ENCODE measurements around the gene PIK3R6.
"Not testable (repeated sequence)": the region's sequence is repeated elsewhere in the genome, so short reads cannot be mapped to it uniquely, and the experiment has no call there.

The PIK3R6 gene

DNA sequence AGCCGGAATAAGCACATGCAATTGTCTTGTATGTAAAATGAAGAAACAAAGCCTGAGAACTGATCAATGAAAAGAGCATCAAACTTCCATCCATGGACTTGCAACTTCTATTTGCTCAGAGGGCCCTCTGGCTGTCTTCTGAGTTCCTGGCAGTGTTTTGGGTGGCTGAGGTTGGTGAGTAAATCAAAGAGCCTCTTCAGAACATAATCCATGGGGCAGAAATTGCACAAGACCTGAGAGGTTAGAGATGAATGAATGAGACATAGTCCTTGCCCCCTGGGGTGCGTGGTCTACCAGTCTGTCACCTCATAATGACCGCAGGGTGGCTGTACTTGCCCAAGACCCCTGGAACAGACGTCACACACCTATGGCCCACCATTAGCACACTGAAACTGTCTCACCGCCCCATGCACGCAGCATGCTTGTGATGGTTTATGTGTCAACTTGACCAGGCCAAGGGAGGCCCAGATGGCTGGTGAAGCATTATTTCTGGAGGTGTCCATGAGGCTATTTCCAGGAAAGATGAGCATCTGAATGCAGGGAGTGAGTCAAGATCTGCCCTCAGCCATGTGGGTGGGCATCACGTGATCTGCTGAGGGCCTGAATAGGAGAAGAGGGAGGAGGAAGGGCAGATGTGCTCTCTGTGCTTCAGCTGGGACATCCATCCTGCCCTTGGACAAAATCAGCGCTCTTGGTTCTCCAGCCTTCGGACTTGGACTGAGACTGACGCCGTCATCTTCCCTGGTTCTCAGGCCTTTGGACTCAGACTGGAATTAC lies 8.3 kb downstream of the PIK3R6 start:
- H4K8ac ChIP-seq (ENCODE audit: low read depth, low read length) = no peak overlapping the region
- no peak overlapping the region for H2BK120ac ChIP-seq (ENCODE audit: low read depth, low read length)
- no peak overlapping the region for H2BK5ac ChIP-seq (ENCODE audit: low read length)
- no peaks in the 10 kb centered on the region for H3K79me1 ChIP-seq (ENCODE audit: low read depth, low read length)
- WGBS, 2 donors (ENCODE audit: extremely low coverage in 2 of 2, insufficient read length in 2 of 2, insufficient replicate concordance in 1 of 2) = no CpG with 5 or more reads among the region's 11 CpGs
- no peak overlapping the region for H2BK12ac ChIP-seq (ENCODE audit: low read length)
- H3K23ac ChIP-seq (ENCODE audit: low read depth, low read length, poor library complexity) = no peak overlapping the region
- peaks cover 14 to 16% of the 10 kb centered on the region in 2 donors for H3K4me1 ChIP-seq (ENCODE audit: control insufficient read depth in 2 of 2, insufficient read depth in 1 of 2, low read depth in 1 of 2, low read length in 2 of 2)
- H3K27me3 ChIP-seq (ENCODE audit: control insufficient read depth in 3 of 3, insufficient read depth in 3 of 3, low read depth in 1 of 3, low read length in 3 of 3) = peaks cover 0 to 6% (median 0%) of the 10 kb centered on the region in 3 experiments
- no peak overlapping the region for H4K91ac ChIP-seq (ENCODE audit: low read depth, low read length, poor library complexity)
- H3K4ac ChIP-seq (ENCODE audit: low read length) = no peak overlapping the region
- no peak overlapping the region for H3K27ac ChIP-seq (replicated peaks; ENCODE audit: low read length)
- no peak overlapping the region for H2BK15ac ChIP-seq (ENCODE audit: low read length)
- peak overlapping the region; percentile 78 for H3K18ac ChIP-seq (ENCODE audit: low read length)
- peak overlapping the region; percentile 72 for H2AFZ ChIP-seq (ENCODE audit: low read length)
- H3K4me2 ChIP-seq (ENCODE audit: insufficient read depth, low read length, poor library complexity, severe bottlenecking) = no peak overlapping the region
- H3K4me3 ChIP-seq (ENCODE audit: low read length in 2 of 2) = peak overlapping the region in 1 of 2 donors; percentile 10
- DNase-seq (ENCODE audit: low spot score) = no peak
- no peak overlapping the region for H3K9ac ChIP-seq (ENCODE audit: low read depth, low read length, poor library complexity)
- no peaks in the 10 kb centered on the region for H3K9me3 ChIP-seq (replicated peaks in 1 of 2; ENCODE audit: control insufficient read depth in 2 of 2, insufficient read depth in 1 of 2, low read depth in 1 of 2, low read length in 2 of 2)
- no peak overlapping the region for H2AK5ac ChIP-seq (ENCODE audit: low read depth, low read length)
- H3K36me3 ChIP-seq (replicated peaks in 1 of 2; ENCODE audit: control insufficient read depth in 2 of 2, insufficient read depth in 2 of 2, low read length in 2 of 2) = no peaks in the 10 kb centered on the region
- no peak overlapping the region for H3K14ac ChIP-seq (ENCODE audit: low read length)

DNA sequence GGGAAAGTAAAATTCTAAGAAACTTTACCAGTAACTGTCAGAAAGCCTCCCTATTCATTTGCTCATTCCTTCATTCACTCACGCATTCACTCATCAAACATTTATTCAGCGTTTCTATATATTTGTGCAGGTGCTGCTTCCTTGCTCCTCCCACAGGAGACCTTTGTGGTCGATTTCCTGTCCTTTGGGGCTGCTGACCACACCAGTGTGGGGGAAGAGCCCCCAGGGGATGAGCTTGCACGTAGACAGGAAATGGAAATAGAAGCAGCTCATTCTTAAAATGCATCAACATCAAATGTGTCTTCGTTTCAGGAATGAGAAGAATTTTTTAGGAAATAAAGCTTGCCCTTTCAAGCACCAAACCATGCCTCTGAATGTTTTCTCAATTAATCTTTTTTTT lies 9.6 kb downstream of the PIK3R6 start:
- peaks cover 14 to 16% of the 10 kb centered on the region in 2 donors for H3K4me1 ChIP-seq (ENCODE audit: control insufficient read depth in 2 of 2, insufficient read depth in 1 of 2, low read depth in 1 of 2, low read length in 2 of 2)
- no peaks in the 10 kb centered on the region for H3K36me3 ChIP-seq (replicated peaks in 1 of 2; ENCODE audit: control insufficient read depth in 2 of 2, insufficient read depth in 2 of 2, low read length in 2 of 2)
- H4K91ac ChIP-seq (ENCODE audit: low read depth, low read length, poor library complexity) = no peak overlapping the region
- no peak overlapping the region for H2AK5ac ChIP-seq (ENCODE audit: low read depth, low read length)
- H3K4me2 ChIP-seq (ENCODE audit: insufficient read depth, low read length, poor library complexity, severe bottlenecking) = no peak overlapping the region
- H3K79me1 ChIP-seq (ENCODE audit: low read depth, low read length) = no peaks in the 10 kb centered on the region
- no peak overlapping the region for H3K23ac ChIP-seq (ENCODE audit: low read depth, low read length, poor library complexity)
- H2AFZ ChIP-seq (ENCODE audit: low read length) = no peak overlapping the region
- no peaks in the 10 kb centered on the region for H3K9me3 ChIP-seq (replicated peaks in 1 of 2; ENCODE audit: control insufficient read depth in 2 of 2, insufficient read depth in 1 of 2, low read depth in 1 of 2, low read length in 2 of 2)
- no CpG with 5 or more reads among the region's 5 CpGs for WGBS, 2 donors (ENCODE audit: extremely low coverage in 2 of 2, insufficient read length in 2 of 2, insufficient replicate concordance in 1 of 2)
- no peak overlapping the region for H2BK120ac ChIP-seq (ENCODE audit: low read depth, low read length)
- DNase-seq (ENCODE audit: low spot score) = no peak
- no peak overlapping the region for H3K27ac ChIP-seq (replicated peaks; ENCODE audit: low read length)
- no peak overlapping the region for H2BK5ac ChIP-seq (ENCODE audit: low read length)
- H3K4ac ChIP-seq (ENCODE audit: low read length) = no peak overlapping the region
- H3K18ac ChIP-seq (ENCODE audit: low read length) = no peak overlapping the region
- peak overlapping the region; percentile 63 for H2BK12ac ChIP-seq (ENCODE audit: low read length)
- no peak overlapping the region for H3K14ac ChIP-seq (ENCODE audit: low read length)
- H3K27me3 ChIP-seq (ENCODE audit: control insufficient read depth in 3 of 3, insufficient read depth in 3 of 3, low read depth in 1 of 3, low read length in 3 of 3) = peaks cover 0 to 6% (median 0%) of the 10 kb centered on the region in 3 experiments
- no peak overlapping the region for H3K9ac ChIP-seq (ENCODE audit: low read depth, low read length, poor library complexity)
- no peak overlapping the region for H2BK15ac ChIP-seq (ENCODE audit: low read length)
- H4K8ac ChIP-seq (ENCODE audit: low read depth, low read length) = no peak overlapping the region
- H3K4me3 ChIP-seq (ENCODE audit: low read length in 2 of 2) = no peak overlapping the region

DNA sequence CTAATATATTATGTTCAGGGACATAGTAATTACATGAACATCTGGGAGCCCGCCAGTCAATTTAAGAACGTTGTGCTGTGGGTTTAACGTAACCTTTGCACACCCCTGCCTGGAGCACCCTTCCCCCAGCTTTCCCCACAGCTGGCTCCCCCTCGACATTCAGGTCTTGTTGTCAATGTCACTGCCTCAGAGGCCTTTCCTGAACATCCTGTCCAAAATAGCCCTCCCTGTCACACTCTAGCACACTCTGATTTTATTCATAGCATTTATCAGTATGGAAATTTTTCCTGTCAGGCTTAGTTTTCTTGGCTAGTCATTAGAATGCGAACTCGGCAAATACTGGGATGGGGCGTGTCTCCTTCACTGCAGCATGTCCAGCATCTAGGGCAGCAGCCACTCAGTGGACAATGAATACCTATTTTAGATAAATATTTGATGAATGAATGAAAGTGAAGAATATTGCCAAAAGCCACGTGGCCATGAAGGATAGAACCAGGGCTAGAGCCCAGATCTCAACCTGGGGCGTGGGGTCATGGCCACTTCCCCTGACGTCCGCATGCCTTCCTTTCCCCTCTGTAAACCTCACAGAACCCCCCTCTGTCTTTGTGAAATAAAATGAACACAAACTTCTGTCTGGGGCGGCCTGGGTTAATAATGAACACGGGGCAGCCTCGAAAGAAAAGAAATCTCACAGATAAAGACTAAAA lies 10.5 kb downstream of the PIK3R6 start:
- no peak overlapping the region for H3K27ac ChIP-seq (replicated peaks; ENCODE audit: low read length)
- H3K36me3 ChIP-seq (replicated peaks in 1 of 2; ENCODE audit: control insufficient read depth in 2 of 2, insufficient read depth in 2 of 2, low read length in 2 of 2) = no peaks in the 10 kb centered on the region
- H2BK12ac ChIP-seq (ENCODE audit: low read length) = no peak overlapping the region
- no peak overlapping the region for H2AFZ ChIP-seq (ENCODE audit: low read length)
- no peaks in the 10 kb centered on the region for H3K9me3 ChIP-seq (replicated peaks in 1 of 2; ENCODE audit: control insufficient read depth in 2 of 2, insufficient read depth in 1 of 2, low read depth in 1 of 2, low read length in 2 of 2)
- no peak overlapping the region for H3K23ac ChIP-seq (ENCODE audit: low read depth, low read length, poor library complexity)
- DNase-seq (ENCODE audit: low spot score) = no peak
- no peak overlapping the region for H4K91ac ChIP-seq (ENCODE audit: low read depth, low read length, poor library complexity)
- no peaks in the 10 kb centered on the region for H3K27me3 ChIP-seq (ENCODE audit: control insufficient read depth in 3 of 3, insufficient read depth in 3 of 3, low read depth in 1 of 3, low read length in 3 of 3)
- H3K4me3 ChIP-seq (ENCODE audit: low read length in 2 of 2) = no peak overlapping the region
- no peaks in the 10 kb centered on the region for H3K79me1 ChIP-seq (ENCODE audit: low read depth, low read length)
- no peak overlapping the region for H3K18ac ChIP-seq (ENCODE audit: low read length)
- H2BK120ac ChIP-seq (ENCODE audit: low read depth, low read length) = no peak overlapping the region
- no peak overlapping the region for H3K9ac ChIP-seq (ENCODE audit: low read depth, low read length, poor library complexity)
- H2BK5ac ChIP-seq (ENCODE audit: low read length) = no peak overlapping the region
- H3K4me1 ChIP-seq (ENCODE audit: control insufficient read depth in 2 of 2, insufficient read depth in 1 of 2, low read depth in 1 of 2, low read length in 2 of 2) = peaks cover 14 to 16% of the 10 kb centered on the region in 2 donors
- no CpG with 5 or more reads among the region's 14 CpGs for WGBS, 2 donors (ENCODE audit: extremely low coverage in 2 of 2, insufficient read length in 2 of 2, insufficient replicate concordance in 1 of 2)
- no peak overlapping the region for H2BK15ac ChIP-seq (ENCODE audit: low read length)
- H3K14ac ChIP-seq (ENCODE audit: low read length) = no peak overlapping the region
- no peak overlapping the region for H3K4me2 ChIP-seq (ENCODE audit: insufficient read depth, low read length, poor library complexity, severe bottlenecking)
- no peak overlapping the region for H4K8ac ChIP-seq (ENCODE audit: low read depth, low read length)
- H3K4ac ChIP-seq (ENCODE audit: low read length) = no peak overlapping the region
- no peak overlapping the region for H2AK5ac ChIP-seq (ENCODE audit: low read depth, low read length)

DNA sequence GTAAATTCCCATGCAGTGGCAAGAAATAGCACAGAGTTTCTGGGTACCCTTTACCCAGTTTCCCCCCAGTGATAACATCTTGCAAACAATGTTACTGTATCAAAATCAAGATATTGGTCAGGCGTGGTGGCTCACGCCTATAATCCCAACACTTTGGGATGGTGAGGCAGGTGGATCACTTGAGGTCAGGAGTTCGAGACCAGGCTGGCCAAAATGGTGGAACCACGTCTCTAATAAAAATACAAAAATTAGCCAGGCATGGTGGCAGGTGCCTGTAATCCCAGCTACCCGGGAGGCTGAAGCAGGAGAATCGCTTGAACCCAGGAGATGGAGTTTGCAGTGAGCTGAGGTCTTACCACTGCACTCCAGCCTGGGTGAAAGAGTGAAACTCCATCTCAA lies 11.3 kb downstream of the PIK3R6 start:
- H3K9ac ChIP-seq (ENCODE audit: low read depth, low read length, poor library complexity); H4K91ac ChIP-seq (ENCODE audit: low read depth, low read length, poor library complexity); H4K8ac ChIP-seq (ENCODE audit: low read depth, low read length); H3K9me3 ChIP-seq (replicated peaks in 1 of 2; ENCODE audit: control insufficient read depth in 2 of 2, insufficient read depth in 1 of 2, low read depth in 1 of 2, low read length in 2 of 2); H2AFZ ChIP-seq (ENCODE audit: low read length); H3K79me1 ChIP-seq (ENCODE audit: low read depth, low read length); H3K36me3 ChIP-seq (replicated peaks in 1 of 2; ENCODE audit: control insufficient read depth in 2 of 2, insufficient read depth in 2 of 2, low read length in 2 of 2); H3K27ac ChIP-seq (replicated peaks; ENCODE audit: low read length); H2BK120ac ChIP-seq (ENCODE audit: low read depth, low read length); H3K27me3 ChIP-seq (ENCODE audit: control insufficient read depth in 3 of 3, insufficient read depth in 3 of 3, low read depth in 1 of 3, low read length in 3 of 3); H3K23ac ChIP-seq (ENCODE audit: low read depth, low read length, poor library complexity); H2AK5ac ChIP-seq (ENCODE audit: low read depth, low read length); H2BK5ac ChIP-seq (ENCODE audit: low read length); H3K4me2 ChIP-seq (ENCODE audit: insufficient read depth, low read length, poor library complexity, severe bottlenecking); H2BK12ac ChIP-seq (ENCODE audit: low read length); H3K4ac ChIP-seq (ENCODE audit: low read length); H3K14ac ChIP-seq (ENCODE audit: low read length); DNase-seq (ENCODE audit: low spot score); H2BK15ac ChIP-seq (ENCODE audit: low read length); H3K4me3 ChIP-seq (ENCODE audit: low read length in 2 of 2); H3K18ac ChIP-seq (ENCODE audit: low read length): not testable (repeated sequence)
- no CpG with 5 or more reads among the region's 6 CpGs for WGBS, 2 donors (ENCODE audit: extremely low coverage in 2 of 2, insufficient read length in 2 of 2, insufficient replicate concordance in 1 of 2)
- H3K4me1 ChIP-seq (ENCODE audit: control insufficient read depth in 2 of 2, insufficient read depth in 1 of 2, low read depth in 1 of 2, low read length in 2 of 2) = peaks cover 14 to 16% of the 10 kb centered on the region in 2 donors

Measured in neuronal stem cell (in vitro differentiated cells).